Measurements from ENCODE around the gene PRR22.
"Not testable (repeated sequence)": the region's sequence is repeated elsewhere in the genome, so short reads cannot be mapped to it uniquely, and the experiment has no call there.

The PRR22 gene

DNA sequence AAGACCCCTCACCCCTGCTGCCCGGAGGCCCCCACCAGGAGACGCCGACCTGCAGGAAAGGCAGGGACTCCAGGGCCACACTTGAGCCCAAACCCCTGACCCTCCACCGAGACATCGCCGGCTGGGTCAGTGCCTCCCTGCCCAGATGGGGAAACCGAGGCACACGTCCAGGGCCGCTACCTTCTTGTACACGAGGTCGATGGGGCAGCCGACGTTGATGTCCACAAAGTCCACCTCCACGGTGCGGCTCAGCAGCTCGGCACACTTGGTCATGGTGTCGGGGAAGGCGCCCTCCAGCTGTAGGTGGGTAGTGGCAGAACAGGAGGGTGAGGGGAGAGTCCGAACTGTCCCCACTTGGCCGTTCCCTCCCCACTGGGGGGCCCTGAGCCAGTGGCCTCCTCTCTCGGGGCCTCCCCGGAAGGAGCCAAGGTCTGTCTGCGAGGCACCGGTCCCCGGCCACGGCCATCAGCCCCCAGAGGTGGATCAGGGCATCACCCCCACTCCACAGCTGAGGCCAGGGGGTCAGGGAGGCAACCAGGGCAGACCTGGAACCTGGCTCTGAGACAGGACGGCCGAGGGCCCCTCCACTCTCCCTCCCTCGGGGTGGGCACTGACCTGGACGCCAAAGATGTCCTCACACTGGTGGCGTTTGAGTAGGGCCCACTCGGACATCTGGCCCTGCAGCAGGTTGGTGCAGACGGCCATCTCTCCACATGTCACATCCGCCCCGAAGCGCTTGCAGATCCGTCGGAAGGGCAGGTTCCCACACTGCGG lies 3.0 kb upstream of the PRR22 start:
- H3K27me3 ChIP-seq (ENCODE audit: insufficient read depth, low read length), result no peaks in the 10 kb centered on the region
- H3K4me1 ChIP-seq (ENCODE audit: insufficient read depth, low read length), result no peaks in the 10 kb centered on the region
- H3K36me3 ChIP-seq (ENCODE audit: insufficient read depth, low read depth, low read length), result peaks cover 43% of the 10 kb centered on the region
- no peak overlapping the region for H3K4me3 ChIP-seq (ENCODE audit: low read length)
- no peaks in the 10 kb centered on the region; the same call in 1 of the 2 replicates for H3K9me3 ChIP-seq (ENCODE audit: insufficient read depth, low read depth, low read length)
- no peak overlapping the region for H3K27ac ChIP-seq (ENCODE audit: low read length)
- no peak overlapping the region for H3K9ac ChIP-seq (ENCODE audit: low read depth, low read length)

DNA sequence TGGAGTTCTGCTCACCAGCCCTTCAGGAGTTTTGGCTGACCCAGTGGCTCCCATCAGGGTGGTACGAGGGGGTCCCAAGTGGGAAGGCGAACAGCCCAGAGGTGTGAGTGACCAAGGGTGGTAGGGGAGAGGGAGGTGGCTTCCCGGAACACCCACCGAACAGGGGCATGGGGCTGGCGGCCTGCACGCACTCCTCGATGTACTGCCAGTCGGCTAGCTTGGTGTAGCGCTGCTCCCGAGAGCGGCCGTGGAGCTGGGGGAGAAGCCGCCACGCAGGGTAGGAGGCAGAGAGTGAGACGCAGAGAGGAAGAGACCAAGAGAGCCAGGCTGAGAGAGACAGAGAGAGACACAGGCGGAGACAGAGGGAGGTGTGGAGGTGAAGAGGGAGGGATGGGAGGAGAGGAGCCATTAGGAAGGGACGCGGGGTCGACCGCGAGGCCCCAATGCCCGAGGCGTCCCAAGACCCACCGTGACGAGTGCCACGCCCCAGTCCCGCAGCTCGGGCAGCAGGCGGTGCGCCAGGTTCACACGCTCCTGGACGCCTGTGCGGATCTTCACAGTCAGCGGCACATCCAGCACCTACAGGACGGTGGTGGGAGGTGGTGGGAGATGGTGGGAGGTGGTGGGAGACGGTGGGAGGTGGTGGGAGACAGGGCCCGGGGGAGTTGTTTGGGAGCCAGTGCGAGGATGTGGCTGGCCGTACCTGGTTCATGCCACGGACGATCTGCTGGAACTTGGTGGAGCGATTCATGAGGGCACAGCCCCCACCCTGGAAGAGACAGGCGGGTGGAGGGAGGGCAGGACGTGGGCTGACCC lies 2.3 kb upstream of the PRR22 start:
- no peak overlapping the region for H3K27ac ChIP-seq (ENCODE audit: low read length)
- peaks cover 43% of the 10 kb centered on the region for H3K36me3 ChIP-seq (ENCODE audit: insufficient read depth, low read depth, low read length)
- no peak overlapping the region for H3K9ac ChIP-seq (ENCODE audit: low read depth, low read length)
- H3K4me1 ChIP-seq (ENCODE audit: insufficient read depth, low read length), result no peaks in the 10 kb centered on the region
- H3K27me3 ChIP-seq (ENCODE audit: insufficient read depth, low read length), result no peaks in the 10 kb centered on the region
- H3K9me3 ChIP-seq (ENCODE audit: insufficient read depth, low read depth, low read length), result no peaks in the 10 kb centered on the region; the same call in 1 of the 2 replicates
- no peak overlapping the region for H3K4me3 ChIP-seq (ENCODE audit: low read length)

DNA sequence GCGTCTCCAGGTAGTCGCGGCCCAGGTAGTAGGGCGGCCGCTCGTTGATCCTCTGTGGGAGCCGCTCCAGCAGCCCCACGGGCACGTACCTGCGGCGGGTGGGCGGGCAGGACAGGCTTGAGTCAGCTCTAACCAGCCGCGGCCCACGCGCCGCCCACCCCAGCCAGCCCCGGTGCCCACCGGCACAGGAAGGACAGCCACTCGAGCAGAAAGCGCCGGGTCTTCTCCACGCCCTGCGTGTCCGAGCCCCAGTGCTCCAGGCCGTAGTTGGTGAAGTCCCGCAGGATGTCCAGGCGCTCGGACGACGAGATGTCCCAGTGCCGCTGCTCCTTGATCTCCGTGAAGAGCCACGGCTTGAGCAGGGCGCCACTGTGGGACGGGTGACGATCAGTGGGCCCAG lies 877 bp upstream of the PRR22 start:
- Histone ChIP-seq H3K9me3 (ENCODE audit: insufficient read depth, low read depth, low read length) (no peaks in the 10 kb centered on the region; the same call in 1 of the 2 replicates), H3K9ac (ENCODE audit: low read depth, low read length) (no peak overlapping the region), H3K36me3 (ENCODE audit: insufficient read depth, low read depth, low read length) (peaks cover 43% of the 10 kb centered on the region), H3K4me1 (ENCODE audit: insufficient read depth, low read length) (no peaks in the 10 kb centered on the region), H3K4me3 (ENCODE audit: low read length) (no peak overlapping the region), H3K27ac (ENCODE audit: low read length) (no peak overlapping the region), H3K27me3 (ENCODE audit: insufficient read depth, low read length) (no peaks in the 10 kb centered on the region)

DNA sequence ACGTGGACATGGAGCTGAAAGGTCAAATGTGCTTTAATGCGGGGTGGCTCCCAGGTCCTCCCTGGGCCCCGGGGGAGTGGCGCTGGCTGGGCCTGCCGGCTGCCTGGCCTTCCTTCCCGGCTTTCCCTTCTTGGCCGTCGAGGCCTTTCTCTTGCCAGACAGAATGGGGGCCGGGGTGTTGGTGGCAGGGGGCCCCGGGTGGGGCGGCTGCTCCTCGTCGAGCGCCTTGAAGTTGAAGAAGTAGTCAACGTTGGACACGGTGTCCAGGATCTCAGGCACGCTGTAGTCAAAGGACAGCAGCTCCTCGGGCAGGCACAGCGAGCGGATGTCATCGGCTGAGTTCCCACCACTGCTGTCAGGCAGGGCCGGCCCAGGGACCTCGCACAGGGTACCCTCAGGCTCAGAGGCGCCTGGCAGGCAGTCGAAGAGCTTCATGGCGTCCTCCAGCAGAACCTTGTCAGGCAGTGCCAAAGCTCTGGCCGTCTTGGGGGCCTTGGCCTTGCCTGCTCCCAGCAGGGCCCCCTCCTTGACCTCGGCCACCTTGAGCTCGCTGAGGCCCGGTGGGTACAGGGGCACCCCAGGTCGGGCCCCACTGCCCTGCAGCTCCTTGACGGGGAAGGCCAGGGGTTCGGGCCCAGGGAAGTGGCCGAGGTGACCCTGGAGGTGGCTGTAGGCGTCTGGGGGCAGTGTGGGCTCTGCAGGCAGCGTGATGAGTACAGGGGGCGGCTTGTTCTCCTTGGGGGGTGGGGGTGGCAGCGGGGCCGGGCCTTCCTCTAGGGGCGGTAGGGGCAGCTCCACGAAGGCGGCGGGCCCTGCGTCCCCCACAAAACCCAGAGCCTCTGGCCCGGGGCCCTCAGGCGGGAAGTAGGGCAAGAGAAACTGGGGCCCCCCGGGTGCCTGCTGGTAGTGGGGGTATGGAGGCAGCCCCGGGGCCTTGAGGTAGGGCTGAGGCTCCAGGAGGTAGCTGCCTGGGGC lies 1.3 kb downstream of the PRR22 start:
- no peak overlapping the region for H3K27ac ChIP-seq (ENCODE audit: low read length)
- H3K9me3 ChIP-seq (ENCODE audit: insufficient read depth, low read depth, low read length), result no peaks in the 10 kb centered on the region; the same call in 1 of the 2 replicates
- no peak overlapping the region for H3K9ac ChIP-seq (ENCODE audit: low read depth, low read length)
- H3K36me3 ChIP-seq (ENCODE audit: insufficient read depth, low read depth, low read length), result peaks cover 26% of the 10 kb centered on the region
- no peaks in the 10 kb centered on the region for H3K27me3 ChIP-seq (ENCODE audit: insufficient read depth, low read length)
- no peak overlapping the region for H3K4me3 ChIP-seq (ENCODE audit: low read length)
- no peaks in the 10 kb centered on the region for H3K4me1 ChIP-seq (ENCODE audit: insufficient read depth, low read length)

DNA sequence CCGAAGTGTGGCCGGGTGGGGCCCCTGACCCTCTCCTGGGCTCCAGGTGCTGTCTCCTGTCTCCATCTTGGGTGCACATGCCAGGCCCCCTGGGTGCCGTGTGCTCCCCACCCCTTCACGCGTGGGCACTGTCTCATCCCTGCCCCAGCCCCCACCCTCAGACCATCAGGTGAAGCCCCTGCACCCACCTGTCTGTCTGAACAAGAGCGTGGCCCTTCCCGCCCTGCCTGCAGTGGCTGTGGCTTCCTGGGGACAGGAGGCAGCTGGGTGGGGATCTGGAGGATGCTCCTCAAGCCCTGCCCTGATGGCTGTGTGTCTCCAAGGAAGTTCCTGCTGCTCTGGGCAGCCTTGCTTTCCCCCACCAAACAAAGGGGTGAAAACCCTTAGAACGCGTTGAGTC lies 2.2 kb downstream of the PRR22 start:
- Histone ChIP-seq H3K4me1 (ENCODE audit: insufficient read depth, low read length) (no peaks in the 10 kb centered on the region), H3K36me3 (ENCODE audit: insufficient read depth, low read depth, low read length) (peaks cover 17% of the 10 kb centered on the region), H3K4me3 (ENCODE audit: low read length) (no peak overlapping the region), H3K9me3 (ENCODE audit: insufficient read depth, low read depth, low read length) (no peaks in the 10 kb centered on the region; the same call in 1 of the 2 replicates), H3K27me3 (ENCODE audit: insufficient read depth, low read length) (no peaks in the 10 kb centered on the region), H3K27ac (ENCODE audit: low read length) (no peak overlapping the region), H3K9ac (ENCODE audit: low read depth, low read length) (no peak overlapping the region)

DNA sequence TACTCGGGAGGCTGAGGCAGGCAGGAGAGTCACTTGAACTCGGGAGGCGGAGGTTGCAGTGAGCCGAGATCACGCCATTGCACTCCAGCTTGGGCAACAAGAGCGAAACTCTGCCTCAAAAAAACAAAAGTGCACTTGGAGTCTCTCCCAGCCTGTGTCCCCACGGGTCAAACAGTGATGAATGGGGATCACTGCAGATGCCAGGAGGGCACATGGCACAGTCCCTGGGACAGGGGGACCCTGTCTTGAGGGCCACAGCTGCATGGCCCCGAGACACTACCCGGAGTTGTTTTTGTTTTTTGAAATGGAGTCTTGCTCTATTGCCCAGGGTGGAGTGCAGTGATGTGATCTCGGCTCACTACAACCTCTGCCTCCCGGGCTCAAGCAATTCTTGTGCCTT lies 3.6 kb downstream of the PRR22 start:
- not testable (repeated sequence) for H3K36me3 ChIP-seq (ENCODE audit: insufficient read depth, low read depth, low read length); H3K9me3 ChIP-seq (ENCODE audit: insufficient read depth, low read depth, low read length); H3K4me1 ChIP-seq (ENCODE audit: insufficient read depth, low read length); H3K27ac ChIP-seq (ENCODE audit: low read length); H3K27me3 ChIP-seq (ENCODE audit: insufficient read depth, low read length); H3K4me3 ChIP-seq (ENCODE audit: low read length); H3K9ac ChIP-seq (ENCODE audit: low read depth, low read length)

DNA sequence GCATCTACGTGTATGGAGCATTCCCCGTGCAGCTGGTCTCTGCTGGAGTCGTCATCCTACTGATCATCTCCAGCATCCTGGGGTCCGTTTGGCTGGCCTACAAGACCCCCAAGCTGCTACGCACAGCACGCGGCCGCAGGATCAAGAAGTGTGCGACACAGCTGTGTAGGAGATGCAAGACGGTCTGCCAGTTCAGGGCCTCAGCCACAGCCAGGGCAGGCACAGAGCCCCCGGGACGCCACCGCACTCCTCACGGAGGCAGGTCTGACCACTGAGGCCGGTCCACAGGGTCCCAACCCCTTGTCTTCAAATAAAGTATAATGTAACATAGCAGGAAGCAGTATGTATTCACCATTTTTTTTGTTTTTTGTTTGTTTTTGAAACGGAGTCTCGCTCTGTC lies 6.1 kb downstream of the PRR22 start:
- Histone ChIP-seq H3K4me1 (ENCODE audit: insufficient read depth, low read length) (no peaks in the 10 kb centered on the region), H3K9me3 (ENCODE audit: insufficient read depth, low read depth, low read length) (no peaks in the 10 kb centered on the region), H3K27ac (ENCODE audit: low read length) (no peak overlapping the region), H3K4me3 (ENCODE audit: low read length) (no peak overlapping the region), H3K27me3 (ENCODE audit: insufficient read depth, low read length) (no peaks in the 10 kb centered on the region), H3K36me3 (ENCODE audit: insufficient read depth, low read depth, low read length) (no peaks in the 10 kb centered on the region), H3K9ac (ENCODE audit: low read depth, low read length) (no peak overlapping the region; the same call in 1 of the 2 replicates)

DNA sequence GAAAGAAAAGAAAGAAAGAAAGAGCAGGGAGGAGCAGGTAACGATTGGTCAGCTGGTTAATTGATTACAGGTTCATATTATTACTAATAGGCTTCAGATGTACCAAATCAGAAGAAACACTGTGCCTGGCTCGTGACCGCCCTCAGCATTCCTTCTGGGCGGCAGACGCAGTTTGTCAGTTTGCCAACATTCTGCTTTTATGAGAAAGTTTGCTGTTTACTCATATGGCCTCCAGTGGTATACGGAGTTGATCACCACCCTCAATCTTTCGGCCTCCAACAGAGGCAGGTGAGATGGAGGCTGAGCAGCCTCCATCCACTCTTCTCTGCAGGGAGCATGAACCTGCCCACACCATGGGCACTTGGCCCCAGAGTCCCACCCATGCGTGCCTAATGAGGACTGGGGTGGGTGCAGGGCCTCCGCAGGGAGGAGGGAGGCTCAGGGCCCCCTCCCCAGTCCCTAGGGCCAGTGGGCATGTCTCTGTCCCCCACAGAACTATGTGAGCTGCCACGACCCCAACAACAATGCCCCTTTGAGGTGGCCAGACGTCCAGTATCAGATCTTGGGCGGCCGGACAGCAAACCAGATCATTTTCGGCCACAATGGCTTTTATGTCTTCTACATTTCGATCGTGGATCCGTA lies 8.8 kb downstream of the PRR22 start:
- H3K4me3 ChIP-seq (ENCODE audit: low read length), result no peak overlapping the region
- no peaks in the 10 kb centered on the region for H3K36me3 ChIP-seq (ENCODE audit: insufficient read depth, low read depth, low read length)
- no peak overlapping the region for H3K9ac ChIP-seq (ENCODE audit: low read depth, low read length)
- H3K27me3 ChIP-seq (ENCODE audit: insufficient read depth, low read length), result no peaks in the 10 kb centered on the region
- no peak overlapping the region for H3K27ac ChIP-seq (ENCODE audit: low read length)
- H3K4me1 ChIP-seq (ENCODE audit: insufficient read depth, low read length), result no peaks in the 10 kb centered on the region
- no peaks in the 10 kb centered on the region for H3K9me3 ChIP-seq (ENCODE audit: insufficient read depth, low read depth, low read length)

DNA sequence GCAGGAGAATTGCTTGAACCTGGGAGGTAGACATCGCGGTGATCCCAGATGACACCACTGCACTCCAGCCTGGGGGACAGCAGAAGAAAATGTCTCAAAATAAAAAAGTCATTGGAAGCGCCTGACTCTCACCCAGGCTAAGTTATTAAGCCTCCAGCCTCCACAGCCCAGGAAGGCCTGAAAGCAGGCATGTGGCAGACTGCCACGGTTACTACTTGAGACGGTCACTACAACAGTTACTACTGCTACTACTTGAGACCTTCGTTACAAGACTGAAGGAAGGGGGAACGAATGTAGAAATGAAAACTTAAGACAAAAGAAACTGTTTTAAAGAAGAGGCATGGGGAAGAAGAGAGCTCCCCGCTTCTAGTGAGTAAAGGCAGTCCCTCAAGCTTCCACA lies 9.6 kb downstream of the PRR22 start:
- H3K4me1 ChIP-seq (ENCODE audit: insufficient read depth, low read length), result no peaks in the 10 kb centered on the region
- H3K27me3 ChIP-seq (ENCODE audit: insufficient read depth, low read length), result no peaks in the 10 kb centered on the region
- no peaks in the 10 kb centered on the region for H3K36me3 ChIP-seq (ENCODE audit: insufficient read depth, low read depth, low read length)
- H3K9ac ChIP-seq (ENCODE audit: low read depth, low read length), result no peak overlapping the region
- no peak overlapping the region for H3K27ac ChIP-seq (ENCODE audit: low read length)
- no peak overlapping the region for H3K4me3 ChIP-seq (ENCODE audit: low read length)
- H3K9me3 ChIP-seq (ENCODE audit: insufficient read depth, low read depth, low read length), result no peaks in the 10 kb centered on the region

DNA sequence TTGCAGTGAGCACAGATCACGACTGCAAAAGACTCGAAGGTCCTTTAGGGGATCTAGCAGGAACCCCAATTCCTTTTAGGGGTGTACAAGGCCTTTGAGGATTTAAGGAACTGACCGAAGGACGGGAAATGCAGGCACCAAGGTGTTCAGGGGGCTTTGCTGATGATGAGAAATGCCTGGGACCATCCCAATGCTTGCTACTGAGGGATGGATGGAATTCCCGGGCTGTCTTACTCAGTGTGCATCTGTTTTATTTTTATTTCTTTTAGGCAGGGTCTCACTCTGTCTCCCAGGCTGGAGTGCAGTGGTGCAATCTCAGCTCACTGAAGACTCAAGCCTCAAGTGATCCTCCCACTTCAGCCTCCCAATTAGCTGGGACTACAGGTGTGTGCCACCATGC lies 11.3 kb downstream of the PRR22 start:
- H3K36me3 ChIP-seq (ENCODE audit: insufficient read depth, low read depth, low read length), result no peaks in the 10 kb centered on the region
- no peaks in the 10 kb centered on the region for H3K4me1 ChIP-seq (ENCODE audit: insufficient read depth, low read length)
- H3K9me3 ChIP-seq (ENCODE audit: insufficient read depth, low read depth, low read length), result no peaks in the 10 kb centered on the region
- no peak overlapping the region; the same call in 1 of the 2 replicates for H3K9ac ChIP-seq (ENCODE audit: low read depth, low read length)
- H3K27ac ChIP-seq (ENCODE audit: low read length), result no peak overlapping the region
- no peaks in the 10 kb centered on the region for H3K27me3 ChIP-seq (ENCODE audit: insufficient read depth, low read length)
- H3K4me3 ChIP-seq (ENCODE audit: low read length), result no peak overlapping the region

DNA sequence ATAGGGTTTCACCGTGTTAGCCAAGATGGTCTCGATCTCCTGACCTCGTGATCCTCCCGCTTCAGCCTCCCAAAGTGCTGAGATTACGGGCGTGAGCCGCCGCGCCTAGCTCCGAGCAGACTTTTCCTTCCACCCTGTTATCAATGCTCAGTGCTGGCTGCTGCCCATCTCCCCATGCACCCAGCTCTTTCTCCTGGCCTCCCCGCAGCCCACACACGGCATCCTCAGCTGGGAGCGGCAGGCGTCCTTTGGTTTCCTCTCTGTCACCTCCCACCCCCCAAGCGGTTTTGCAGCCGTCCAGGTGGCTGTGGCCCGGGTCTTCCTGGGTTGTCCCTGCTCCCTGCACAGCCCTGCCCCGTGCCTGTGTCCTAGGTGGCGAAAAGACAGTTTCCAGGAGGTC lies 12.1 kb downstream of the PRR22 start:
- Histone ChIP-seq H3K4me1 (ENCODE audit: insufficient read depth, low read length) (no peaks in the 10 kb centered on the region), H3K9ac (ENCODE audit: low read depth, low read length) (no peak overlapping the region), H3K4me3 (ENCODE audit: low read length) (no peak overlapping the region), H3K27ac (ENCODE audit: low read length) (no peak overlapping the region), H3K36me3 (ENCODE audit: insufficient read depth, low read depth, low read length) (no peaks in the 10 kb centered on the region), H3K27me3 (ENCODE audit: insufficient read depth, low read length) (no peaks in the 10 kb centered on the region), H3K9me3 (ENCODE audit: insufficient read depth, low read depth, low read length) (no peaks in the 10 kb centered on the region)

Data from iPS-20b (cell line).